SU-DHL-6 (cell line): ENCODE data around the gene NOD2.
A peak's percentile ranks its signal among the peaks of the same experiment; 100 is the strongest.

Experiments
- H2AFZ ChIP-seq: fragments of 200-600 bp; sonication (generic); 2 replicates; pipeline ENCODE4 v1.6.1; 2014; ENCODE audit warnings: low read depth, mild to moderate bottlenecking, moderate library complexity, mixed read lengths, antibody characterized with exemption, low read length; ENCODE audit not compliant: severe bottlenecking
- H3F3A ChIP-seq: fragments of 200-600 bp; shearing (Covaris generic); 2 replicates; pipeline ENCODE4 v1.6.0; 2016; ENCODE audit warnings: antibody characterized with exemption, mild to moderate bottlenecking; ENCODE audit not compliant: insufficient read depth
- H3K27ac ChIP-seq: fragments of 200-600 bp; sonication (generic); 2 replicates; pipeline ENCODE4 v1.5.1; 2016; ENCODE audit warnings: low read depth, mild to moderate bottlenecking, low read length, moderate library complexity, mixed read lengths
- H3K27me3 ChIP-seq: fragments of 200-600 bp; sonication (generic), shearing (Covaris generic); 2 replicates; pipeline ENCODE4 v1.6.0; 2014; ENCODE audit warnings: mild to moderate bottlenecking, low read length
- H3K36me3 ChIP-seq: fragments of 200-600 bp; sonication (generic); 2 replicates; pipeline ENCODE4 v1.6.1; 2014; ENCODE audit warnings: mild to moderate bottlenecking, low read length, mixed read lengths
- H3K4me2 ChIP-seq: fragments of 300-600, 200-600 bp; shearing (Covaris generic), sonication (generic); 2 replicates; pipeline ENCODE4 v1.6.0; 2014; ENCODE audit warnings: low read length, low read depth, mild to moderate bottlenecking; ENCODE audit not compliant: poor library complexity, severe bottlenecking
- H3K4me3 ChIP-seq: fragments of 200-600 bp; sonication (generic); 2 replicates; pipeline ENCODE4 v1.5.1; 2014; ENCODE audit warnings: antibody characterized with exemption, low read length, mild to moderate bottlenecking, mixed read lengths; ENCODE audit not compliant: insufficient read depth, poor library complexity, severe bottlenecking
- H3K79me2 ChIP-seq: fragments of 200-600 bp; sonication (generic); 2 replicates; pipeline ENCODE4 v1.6.1; 2014; ENCODE audit warnings: mild to moderate bottlenecking, low read length, moderate library complexity; ENCODE audit not compliant: insufficient read depth
- H3K9ac ChIP-seq: fragments of 200-600 bp; sonication (generic); 2 replicates; pipeline ENCODE4 v1.7.0; 2014; ENCODE audit warnings: mild to moderate bottlenecking, low read length
- H3K9me2 ChIP-seq: fragments of 200-600 bp; sonication (generic); replicated peaks from 2 replicates; pipeline ENCODE4 v1.6.1; 2014; ENCODE audit warnings: low read length; ENCODE audit not compliant: insufficient read depth
- H3K9me3 ChIP-seq: fragments of 200-600 bp; sonication (generic); 2 replicates; pipeline ENCODE4 v1.6.1; 2014; ENCODE audit warnings: low read length, mixed read lengths; ENCODE audit not compliant: insufficient read depth
- H4K20me1 ChIP-seq: fragments of 200-600 bp; sonication (generic); 2 replicates; pipeline ENCODE4 v1.6.1; 2014; ENCODE audit warnings: low read depth, mild to moderate bottlenecking, antibody characterized with exemption, low read length, moderate library complexity, mixed read lengths
- EZH2phosphoT487 ChIP-seq: fragments of 200-600 bp; sonication (generic), shearing (Covaris generic); conservative IDR thresholded peaks from 2 replicates; pipeline ENCODE4 v1.6.1; 2018; ENCODE audit warnings: mild to moderate bottlenecking, antibody characterized with exemption, low read length, moderate library complexity, mixed read lengths
- TF ChIP-seq, protein P1 (sequence below): fragments of 200-600 bp; sonication (generic); IDR thresholded peaks from one replicate; pipeline ENCODE4 v1.5.1; 2017; ENCODE audit warnings: antibody characterized with exemption, mild to moderate bottlenecking, low read length, moderate library complexity; ENCODE audit not compliant: insufficient read depth, poor library complexity, severe bottlenecking

The NOD2 gene

DNA sequence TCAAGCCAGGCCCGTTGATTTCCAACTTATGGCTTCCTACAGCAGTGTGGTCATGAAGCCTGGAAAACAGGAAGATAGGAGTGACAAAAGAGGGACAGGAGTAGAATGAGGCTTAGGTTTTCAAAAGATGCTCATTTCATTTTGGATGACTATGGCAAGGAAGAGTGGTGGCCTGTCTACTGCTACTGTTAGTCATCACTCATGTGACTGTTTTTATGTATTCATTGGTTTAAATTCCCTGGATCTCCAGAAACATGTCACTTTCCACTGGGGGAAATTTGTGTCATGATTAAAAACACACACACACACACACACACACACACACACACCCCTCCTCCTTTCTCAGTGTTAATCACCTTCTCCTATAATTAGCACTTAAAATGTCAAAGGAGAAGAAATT is 47.3 kb downstream of the NOD2 start:
- no peaks in the 10 kb centered on the region for H4K20me1 ChIP-seq
- no peaks in the 10 kb centered on the region for H3K27me3 ChIP-seq
- H3K9me3 ChIP-seq, result no peaks in the 10 kb centered on the region
- no peak overlapping the region for H3K27ac ChIP-seq
- no peaks in the 10 kb centered on the region for H3F3A ChIP-seq
- H2AFZ ChIP-seq, result no peak overlapping the region
- H3K79me2 ChIP-seq, result no peaks in the 10 kb centered on the region
- H3K9me2 ChIP-seq, result no peaks in the 10 kb centered on the region
- no peak overlapping the region for H3K4me3 ChIP-seq
- TF ChIP-seq, protein P1, sequence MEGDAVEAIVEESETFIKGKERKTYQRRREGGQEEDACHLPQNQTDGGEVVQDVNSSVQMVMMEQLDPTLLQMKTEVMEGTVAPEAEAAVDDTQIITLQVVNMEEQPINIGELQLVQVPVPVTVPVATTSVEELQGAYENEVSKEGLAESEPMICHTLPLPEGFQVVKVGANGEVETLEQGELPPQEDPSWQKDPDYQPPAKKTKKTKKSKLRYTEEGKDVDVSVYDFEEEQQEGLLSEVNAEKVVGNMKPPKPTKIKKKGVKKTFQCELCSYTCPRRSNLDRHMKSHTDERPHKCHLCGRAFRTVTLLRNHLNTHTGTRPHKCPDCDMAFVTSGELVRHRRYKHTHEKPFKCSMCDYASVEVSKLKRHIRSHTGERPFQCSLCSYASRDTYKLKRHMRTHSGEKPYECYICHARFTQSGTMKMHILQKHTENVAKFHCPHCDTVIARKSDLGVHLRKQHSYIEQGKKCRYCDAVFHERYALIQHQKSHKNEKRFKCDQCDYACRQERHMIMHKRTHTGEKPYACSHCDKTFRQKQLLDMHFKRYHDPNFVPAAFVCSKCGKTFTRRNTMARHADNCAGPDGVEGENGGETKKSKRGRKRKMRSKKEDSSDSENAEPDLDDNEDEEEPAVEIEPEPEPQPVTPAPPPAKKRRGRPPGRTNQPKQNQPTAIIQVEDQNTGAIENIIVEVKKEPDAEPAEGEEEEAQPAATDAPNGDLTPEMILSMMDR, result no peak
- no peak for TF ChIP-seq EZH2phosphoT487
- H3K9ac ChIP-seq, result no peak overlapping the region
- no peaks in the 10 kb centered on the region for H3K36me3 ChIP-seq
- peak overlapping the region; percentile 61 for H3K4me2 ChIP-seq

DNA sequence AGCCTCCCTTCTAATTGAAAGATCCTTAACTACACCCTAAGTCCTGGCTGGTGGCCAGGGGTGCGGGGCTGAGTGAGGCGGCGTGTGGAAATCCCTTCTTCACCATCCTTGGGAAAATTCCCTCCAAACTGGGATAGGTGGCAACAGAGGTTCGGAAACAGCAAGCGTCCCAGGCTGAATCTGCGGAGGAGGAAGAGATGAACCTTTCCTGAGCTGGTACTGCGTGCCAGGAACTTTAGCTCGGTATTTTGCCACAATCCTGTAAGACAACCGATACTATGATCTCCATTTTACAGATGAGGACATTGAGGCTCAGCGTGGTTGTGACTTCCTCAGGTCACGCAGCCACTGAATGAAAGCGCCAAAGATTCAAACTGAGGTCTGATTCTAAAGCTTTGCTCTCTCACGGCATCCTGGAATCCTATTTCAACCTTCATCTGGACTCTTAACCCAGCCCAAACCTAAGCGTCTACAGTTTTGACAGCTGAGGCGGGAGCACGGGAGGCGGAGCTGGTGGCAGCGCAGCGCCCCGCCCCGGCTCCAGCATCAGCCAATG is 47.9 kb downstream of the NOD2 start:
- Histone ChIP-seq H3K27ac (no peak overlapping the region), H3K4me2 (peak overlapping the region; percentile 61)

DNA sequence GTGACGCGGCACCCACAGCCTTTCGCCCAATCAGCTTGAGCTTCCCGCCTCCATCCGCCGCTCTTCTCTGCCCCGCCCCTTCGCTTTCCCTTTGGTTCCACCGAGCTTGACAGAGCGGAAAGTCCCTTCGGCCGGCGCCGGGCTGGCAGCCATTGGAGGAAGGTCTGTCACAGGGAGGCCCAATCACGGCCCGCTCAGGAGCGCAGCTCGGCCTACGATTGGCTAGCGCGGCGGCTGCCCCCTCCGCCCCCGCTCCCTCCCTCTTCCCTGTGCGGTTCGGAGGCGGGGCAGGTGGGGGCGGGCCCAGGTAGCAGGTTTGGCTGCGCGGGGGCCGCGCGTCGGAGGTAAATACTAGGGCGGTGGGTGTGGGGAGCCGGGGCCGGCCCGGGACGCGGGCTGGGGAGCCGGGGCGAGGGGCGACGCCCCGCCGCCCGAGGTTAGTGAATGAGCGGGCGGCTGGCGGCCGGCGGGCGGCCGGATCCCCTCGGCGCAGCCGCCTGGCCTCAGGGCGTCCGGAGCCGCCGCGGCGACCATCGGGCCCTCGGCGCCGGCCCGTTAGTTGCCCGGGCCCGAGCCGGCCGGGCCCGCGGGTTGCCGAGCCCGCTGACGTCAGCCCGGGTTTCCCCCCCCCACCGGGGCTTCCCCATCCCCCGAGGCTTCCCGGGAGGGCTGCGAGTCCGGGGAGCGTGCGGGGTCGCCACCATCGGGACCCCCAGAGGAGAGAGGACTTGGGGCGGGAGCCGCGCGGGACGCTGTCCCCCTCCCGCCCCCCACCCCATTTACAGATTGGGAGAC is 48.6 kb downstream of the NOD2 start, which contains the start of gene CYLD:
Gene CYLD (plus strand): TSS at position 306 of the 795 bp plus-strand sequence. CDS start 7,613 bp downstream, outside the sequence.
- H3F3A ChIP-seq, result no peaks in the 10 kb centered on the region
- H3K79me2 ChIP-seq, result no peaks in the 10 kb centered on the region
- H4K20me1 ChIP-seq, result no peaks in the 10 kb centered on the region
- no peaks in the 10 kb centered on the region for H3K36me3 ChIP-seq
- no peak within 1 kb of the TSS for H3K27ac ChIP-seq
- peak within 1 kb of the TSS; percentile 69 for H3K4me3 ChIP-seq
- H3K9me3 ChIP-seq, result no peaks in the 10 kb centered on the region
- H3K27me3 ChIP-seq, result no peaks in the 10 kb centered on the region
- TF ChIP-seq, protein P1, result no peak
- H2AFZ ChIP-seq, result peak within 1 kb of the TSS; percentile 73
- peak within 1 kb of the TSS; percentile 66 for H3K9ac ChIP-seq
- H3K4me2 ChIP-seq, result peak within 1 kb of the TSS; percentile 81
- H3K9me2 ChIP-seq, result no peaks in the 10 kb centered on the region

More for the DNA sequence above, 47.9 kb downstream of the NOD2 start:
- peak overlapping the region; percentile 44 for H3K9ac ChIP-seq
- H3K9me3 ChIP-seq, result no peaks in the 10 kb centered on the region
- H3K36me3 ChIP-seq, result no peaks in the 10 kb centered on the region
- H3K9me2 ChIP-seq, result no peaks in the 10 kb centered on the region
- no peak for TF ChIP-seq EZH2phosphoT487
- TF ChIP-seq, protein P1, result no peak
- H3F3A ChIP-seq, result no peaks in the 10 kb centered on the region
- H2AFZ ChIP-seq, result peak overlapping the region; percentile 73
- no peaks in the 10 kb centered on the region for H3K79me2 ChIP-seq
- H3K4me3 ChIP-seq, result peak overlapping the region; percentile 44
- no peaks in the 10 kb centered on the region for H3K27me3 ChIP-seq
- H4K20me1 ChIP-seq, result no peaks in the 10 kb centered on the region
